ENCODE data around the gene MTRFR.

The MTRFR gene

GRCh38 chr12:123283461-123283860 is 50.2 kb downstream of the MTRFR start:
- TF ChIP-seq, protein P1, sequence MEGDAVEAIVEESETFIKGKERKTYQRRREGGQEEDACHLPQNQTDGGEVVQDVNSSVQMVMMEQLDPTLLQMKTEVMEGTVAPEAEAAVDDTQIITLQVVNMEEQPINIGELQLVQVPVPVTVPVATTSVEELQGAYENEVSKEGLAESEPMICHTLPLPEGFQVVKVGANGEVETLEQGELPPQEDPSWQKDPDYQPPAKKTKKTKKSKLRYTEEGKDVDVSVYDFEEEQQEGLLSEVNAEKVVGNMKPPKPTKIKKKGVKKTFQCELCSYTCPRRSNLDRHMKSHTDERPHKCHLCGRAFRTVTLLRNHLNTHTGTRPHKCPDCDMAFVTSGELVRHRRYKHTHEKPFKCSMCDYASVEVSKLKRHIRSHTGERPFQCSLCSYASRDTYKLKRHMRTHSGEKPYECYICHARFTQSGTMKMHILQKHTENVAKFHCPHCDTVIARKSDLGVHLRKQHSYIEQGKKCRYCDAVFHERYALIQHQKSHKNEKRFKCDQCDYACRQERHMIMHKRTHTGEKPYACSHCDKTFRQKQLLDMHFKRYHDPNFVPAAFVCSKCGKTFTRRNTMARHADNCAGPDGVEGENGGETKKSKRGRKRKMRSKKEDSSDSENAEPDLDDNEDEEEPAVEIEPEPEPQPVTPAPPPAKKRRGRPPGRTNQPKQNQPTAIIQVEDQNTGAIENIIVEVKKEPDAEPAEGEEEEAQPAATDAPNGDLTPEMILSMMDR (IDR thresholded peaks at IDR 0.05; ENCODE audit: insufficient read depth, low read length): no peak
- TF ChIP-seq, protein P2, sequence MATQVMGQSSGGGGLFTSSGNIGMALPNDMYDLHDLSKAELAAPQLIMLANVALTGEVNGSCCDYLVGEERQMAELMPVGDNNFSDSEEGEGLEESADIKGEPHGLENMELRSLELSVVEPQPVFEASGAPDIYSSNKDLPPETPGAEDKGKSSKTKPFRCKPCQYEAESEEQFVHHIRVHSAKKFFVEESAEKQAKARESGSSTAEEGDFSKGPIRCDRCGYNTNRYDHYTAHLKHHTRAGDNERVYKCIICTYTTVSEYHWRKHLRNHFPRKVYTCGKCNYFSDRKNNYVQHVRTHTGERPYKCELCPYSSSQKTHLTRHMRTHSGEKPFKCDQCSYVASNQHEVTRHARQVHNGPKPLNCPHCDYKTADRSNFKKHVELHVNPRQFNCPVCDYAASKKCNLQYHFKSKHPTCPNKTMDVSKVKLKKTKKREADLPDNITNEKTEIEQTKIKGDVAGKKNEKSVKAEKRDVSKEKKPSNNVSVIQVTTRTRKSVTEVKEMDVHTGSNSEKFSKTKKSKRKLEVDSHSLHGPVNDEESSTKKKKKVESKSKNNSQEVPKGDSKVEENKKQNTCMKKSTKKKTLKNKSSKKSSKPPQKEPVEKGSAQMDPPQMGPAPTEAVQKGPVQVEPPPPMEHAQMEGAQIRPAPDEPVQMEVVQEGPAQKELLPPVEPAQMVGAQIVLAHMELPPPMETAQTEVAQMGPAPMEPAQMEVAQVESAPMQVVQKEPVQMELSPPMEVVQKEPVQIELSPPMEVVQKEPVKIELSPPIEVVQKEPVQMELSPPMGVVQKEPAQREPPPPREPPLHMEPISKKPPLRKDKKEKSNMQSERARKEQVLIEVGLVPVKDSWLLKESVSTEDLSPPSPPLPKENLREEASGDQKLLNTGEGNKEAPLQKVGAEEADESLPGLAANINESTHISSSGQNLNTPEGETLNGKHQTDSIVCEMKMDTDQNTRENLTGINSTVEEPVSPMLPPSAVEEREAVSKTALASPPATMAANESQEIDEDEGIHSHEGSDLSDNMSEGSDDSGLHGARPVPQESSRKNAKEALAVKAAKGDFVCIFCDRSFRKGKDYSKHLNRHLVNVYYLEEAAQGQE (IDR thresholded peaks at IDR 0.05; ENCODE audit: insufficient replicate concordance, low read depth): no peak
- TF ChIP-seq SPI1 (IDR thresholded peaks at IDR 0.05; ENCODE audit: borderline replicate concordance, low read depth): no peak
- TF ChIP-seq GABPA (IDR thresholded peaks at IDR 0.05; ENCODE audit: low read depth): no peak
- no peak for TF ChIP-seq POLR2AphosphoS5 (IDR thresholded peaks at IDR 0.05; ENCODE audit: low read depth)
- no peaks in the 10 kb centered on the region for H3K27me3 ChIP-seq (ENCODE audit: insufficient read depth, poor library complexity, severe bottlenecking)
- DNase-seq (ENCODE audit: low read depth in 1 of 2, low spot score in 1 of 2): no peak
- no peak overlapping the region for H3K27ac ChIP-seq (replicated peaks)
- no peak overlapping the region for H3K4me3 ChIP-seq (replicated peaks; ENCODE audit: insufficient read depth, low read length)

GRCh38 chr12:123284669-123285068 is 51.4 kb downstream of the MTRFR start:
- Histone ChIP-seq H3K27me3 (ENCODE audit: insufficient read depth, poor library complexity, severe bottlenecking) (no peaks in the 10 kb centered on the region), H3K27ac (replicated peaks) (no peak overlapping the region), H3K4me3 (replicated peaks; ENCODE audit: insufficient read depth, low read length) (no peak overlapping the region)
- TF ChIP-seq SPI1 (IDR thresholded peaks at IDR 0.05; ENCODE audit: borderline replicate concordance, low read depth) (no peak), GABPA (IDR thresholded peaks at IDR 0.05; ENCODE audit: low read depth) (no peak), POLR2AphosphoS5 (IDR thresholded peaks at IDR 0.05; ENCODE audit: low read depth) (no peak)
- TF ChIP-seq, protein P2 (IDR thresholded peaks at IDR 0.05; ENCODE audit: insufficient replicate concordance, low read depth): no peak
- TF ChIP-seq, protein P1 (IDR thresholded peaks at IDR 0.05; ENCODE audit: insufficient read depth, low read length): no peak
- no peak for DNase-seq (ENCODE audit: low read depth in 1 of 2, low spot score in 1 of 2)

GRCh38 chr12:123286652-123287373 is 53.6 kb downstream of the MTRFR start:
- Histone ChIP-seq H3K27me3 (ENCODE audit: insufficient read depth, poor library complexity, severe bottlenecking) (no peaks in the 10 kb centered on the region), H3K27ac (replicated peaks) (no peak overlapping the region), H3K4me3 (replicated peaks; ENCODE audit: insufficient read depth, low read length) (no peak overlapping the region)
- no peak for DNase-seq (ENCODE audit: low read depth in 1 of 2, low spot score in 1 of 2)
- TF ChIP-seq SPI1 (IDR thresholded peaks at IDR 0.05; ENCODE audit: borderline replicate concordance, low read depth) (no peak), POLR2AphosphoS5 (IDR thresholded peaks at IDR 0.05; ENCODE audit: low read depth) (no peak), GABPA (IDR thresholded peaks at IDR 0.05; ENCODE audit: low read depth) (no peak)
- TF ChIP-seq, protein P2 (IDR thresholded peaks at IDR 0.05; ENCODE audit: insufficient replicate concordance, low read depth): no peak
- TF ChIP-seq, protein P1 (IDR thresholded peaks at IDR 0.05; ENCODE audit: insufficient read depth, low read length): no peak
